ENCODE results near the gene TRIM72.
"Not testable (repeated sequence)": the region's sequence is repeated elsewhere in the genome, so short reads cannot be mapped to it uniquely, and the experiment has no call there.

The TRIM72 gene

GRCh38 chr16:31276600-31276999, 62.7 kb downstream of the TRIM72 start:
- 71% methylated on average over 1 of the region's 5 CpGs for WGBS (ENCODE audit: insufficient coverage)
- Histone ChIP-seq H3K4me1 (ENCODE audit: control extremely low read depth in 1 of 4, control insufficient read depth in 4 of 4, insufficient read depth in 4 of 4, low read length in 3 of 4) (no peaks in the 10 kb centered on the region), H3K4me3 (ENCODE audit: control insufficient read depth in 1 of 7, extremely low read depth in 1 of 7, insufficient read depth in 4 of 7, low read depth in 2 of 7, low read length in 6 of 7) (no peak overlapping the region), H3K27me3 (replicated peaks in 2 of 5; ENCODE audit: control insufficient read depth in 4 of 5, insufficient read depth in 5 of 5, low read length in 4 of 5) (no peaks in the 10 kb centered on the region), H3K27ac (ENCODE audit: insufficient read depth in 1 of 2, low read depth in 1 of 2, low read length in 2 of 2, poor library complexity in 1 of 2, severe bottlenecking in 2 of 2) (no peak overlapping the region), H3K9me3 (ENCODE audit: control extremely low read depth in 1 of 5, control insufficient read depth in 4 of 5, insufficient read depth in 2 of 5, low read depth in 1 of 5, low read length in 4 of 5) (no peaks in the 10 kb centered on the region), H3K36me3 (ENCODE audit: control insufficient read depth in 4 of 4, insufficient read depth in 4 of 4, low read length in 3 of 4) (peaks cover 0 to 7% (median 0%) of the 10 kb centered on the region in 4 experiments)
- POLR2A ChIA-PET = no interaction called here
- DNase-seq = no peak
- CTCF ChIA-PET = interaction anchor here (1.0 to 1.3 kb wide), 3 partner anchors 9 to 461 kb away, joined by 3 to 5 read pairs (median 4); no protein-coding TSS in a partner anchor

GRCh38 chr16:31277659-31278260, 63.8 kb downstream of the TRIM72 start:
- WGBS (ENCODE audit: insufficient coverage) = 97% methylated on average over 14 of the region's 17 CpGs
- H3K9me3 ChIP-seq (ENCODE audit: control extremely low read depth in 1 of 5, control insufficient read depth in 4 of 5, insufficient read depth in 2 of 5, low read depth in 1 of 5, low read length in 4 of 5) = no peaks in the 10 kb centered on the region
- no peak overlapping the region for H3K27ac ChIP-seq (ENCODE audit: insufficient read depth in 1 of 2, low read depth in 1 of 2, low read length in 2 of 2, poor library complexity in 1 of 2, severe bottlenecking in 2 of 2)
- peaks cover 0 to 7% (median 0%) of the 10 kb centered on the region in 4 experiments for H3K36me3 ChIP-seq (ENCODE audit: control insufficient read depth in 4 of 4, insufficient read depth in 4 of 4, low read length in 3 of 4)
- ChIA-PET POLR2A (interaction anchor here (0.5 kb wide), 1 partner anchor 789 kb away, joined by 3 read pairs; no protein-coding TSS in a partner anchor), CTCF (interaction anchor here (1.0 to 1.3 kb wide), 2 partner anchors 8 to 462 kb away, joined by 4 to 5 read pairs; no protein-coding TSS in a partner anchor)
- H3K4me3 ChIP-seq (ENCODE audit: control insufficient read depth in 1 of 7, extremely low read depth in 1 of 7, insufficient read depth in 4 of 7, low read depth in 2 of 7, low read length in 6 of 7) = no peak overlapping the region
- no peaks in the 10 kb centered on the region for H3K4me1 ChIP-seq (ENCODE audit: control extremely low read depth in 1 of 4, control insufficient read depth in 4 of 4, insufficient read depth in 4 of 4, low read length in 3 of 4)
- no peak for DNase-seq
- no peaks in the 10 kb centered on the region for H3K27me3 ChIP-seq (replicated peaks in 2 of 5; ENCODE audit: control insufficient read depth in 4 of 5, insufficient read depth in 5 of 5, low read length in 4 of 5)

- DNase-seq; H3K4me3 ChIP-seq (ENCODE audit: control insufficient read depth in 1 of 7, extremely low read depth in 1 of 7, insufficient read depth in 4 of 7, low read depth in 2 of 7, low read length in 6 of 7); H3K9me3 ChIP-seq (ENCODE audit: control extremely low read depth in 1 of 5, control insufficient read depth in 4 of 5, insufficient read depth in 2 of 5, low read depth in 1 of 5, low read length in 4 of 5); POLR2A ChIA-PET; CTCF ChIA-PET; H3K4me1 ChIP-seq (ENCODE audit: control extremely low read depth in 1 of 4, control insufficient read depth in 4 of 4, insufficient read depth in 4 of 4, low read length in 3 of 4); H3K27me3 ChIP-seq (replicated peaks in 2 of 5; ENCODE audit: control insufficient read depth in 4 of 5, insufficient read depth in 5 of 5, low read length in 4 of 5); H3K27ac ChIP-seq (ENCODE audit: insufficient read depth in 1 of 2, low read depth in 1 of 2, low read length in 2 of 2, poor library complexity in 1 of 2, severe bottlenecking in 2 of 2); H3K36me3 ChIP-seq (ENCODE audit: control insufficient read depth in 4 of 4, insufficient read depth in 4 of 4, low read length in 3 of 4): not testable (repeated sequence)
- no CpG with 5 or more reads among the region's 4 CpGs for WGBS (ENCODE audit: insufficient coverage)
Measured at GRCh38 chr16:31278853-31279252, 64.9 kb downstream of the TRIM72 start.

Measured in common myeloid progenitor, CD34-positive (primary cell).